ENCODE measurements around the gene PROM1. TPM values are rescaled to one million over a fixed set of nuclear protein-coding genes. Genes with fewer than 3 reads are reported as not detected.
A peak's percentile ranks its signal among the peaks of the same experiment; 100 is the strongest.

Gene PROM1
- total and polyA plus RNA-seq, 2 of the 4 experiments (the other 2 are of a cell fraction): not detected

DNA sequence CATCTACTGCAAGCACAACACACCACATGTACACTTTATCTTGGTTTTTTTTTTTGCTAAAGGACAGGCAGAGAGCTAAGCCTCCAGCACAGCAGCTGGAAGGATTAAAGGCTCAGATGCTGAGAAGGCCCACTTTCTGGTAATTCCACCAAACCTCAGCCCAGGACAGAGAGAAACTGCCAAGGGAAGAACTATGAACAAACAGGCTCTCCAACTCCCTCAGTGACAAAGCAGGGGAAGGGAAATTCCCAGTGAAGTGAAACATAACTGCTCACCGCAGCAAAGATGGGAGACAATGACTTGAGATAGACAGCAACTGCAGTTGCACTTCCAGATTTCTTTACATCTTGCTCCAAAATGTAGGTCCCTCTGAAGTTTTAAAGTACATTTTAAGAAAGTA, 4.8 kb downstream of the PROM1 start:
- BruUV-seq (replicated peaks): no TSS peak
- no peak overlapping the region for H2AK5ac ChIP-seq (ENCODE audit: low read depth, low read length)
- no peak overlapping the region for H3K4me3 ChIP-seq (ENCODE audit: insufficient read depth, low read depth, low read length)
- H3K14ac ChIP-seq (replicated peaks; ENCODE audit: low read depth, low read length): no peak overlapping the region
- ChIA-PET CTCF (interaction anchor here (1.1 kb wide), 1 partner anchor 19 kb away, joined by 3 read pairs; no protein-coding TSS in a partner anchor), POLR2A (ENCODE audit: unreplicated experiment) (no interaction called here)
- no peaks in the 10 kb centered on the region for H3K36me3 ChIP-seq (ENCODE audit: control insufficient read depth, insufficient read depth, low read length)
- no peak overlapping the region for H3K56ac ChIP-seq (ENCODE audit: extremely low read depth, insufficient read depth, low read length)
- no peak overlapping the region for H3K23ac ChIP-seq (ENCODE audit: low read depth, low read length)
- ATAC-seq (ENCODE audit: low read depth): no peak
- no peak overlapping the region for H3K27ac ChIP-seq (ENCODE audit: insufficient read depth, low read length)
- no peak overlapping the region for H3K9ac ChIP-seq (ENCODE audit: low read depth, low read length)
- H4K8ac ChIP-seq (ENCODE audit: low read depth in 2 of 2, low read length in 2 of 2): no peak overlapping the region
- whole genome bisulfite sequencing, 2 experiments (ENCODE audit: extremely low coverage in 2 of 2, insufficient read length in 1 of 2): no CpG with 5 or more reads among the region's 1 CpG
- peaks cover 59% of the 10 kb centered on the region for H3K27me3 ChIP-seq (ENCODE audit: control insufficient read depth, insufficient read depth, low read length)
- H3K9me3 ChIP-seq (ENCODE audit: control insufficient read depth, insufficient read depth, low read length): peaks cover 2% of the 10 kb centered on the region
- no peak overlapping the region for H4K91ac ChIP-seq (ENCODE audit: insufficient read depth, low read depth, low read length)
- no peaks in the 10 kb centered on the region for H3K9me1 ChIP-seq (ENCODE audit: insufficient read depth, low read length)
- no peaks in the 10 kb centered on the region for H3K79me1 ChIP-seq (ENCODE audit: low read depth in 1 of 2, low read length in 2 of 2)
- no peak overlapping the region for H3K4me2 ChIP-seq (ENCODE audit: low read depth, low read length)
- H2AK9ac ChIP-seq (replicated peaks; ENCODE audit: low read depth, low read length, poor library complexity): no peak overlapping the region
- no peak overlapping the region for H2BK20ac ChIP-seq (ENCODE audit: low read depth, low read length)
- dilution Hi-C loops (cut with HindIII; ENCODE audit: low sequenced_read_pairs, unreplicated experiment): no loop called here
- H3K4me1 ChIP-seq (ENCODE audit: control insufficient read depth, insufficient read depth, low read length): peaks cover 3% of the 10 kb centered on the region; the same call in 1 of the 2 replicates
- H4K5ac ChIP-seq (ENCODE audit: low read depth, low read length): no peak overlapping the region
- intact Hi-C loops (cut with micrococcal nuclease): no loop called here
- TF ChIP-seq RAD21 (IDR thresholded peaks at IDR 0.05; ENCODE audit: low read length) (no peak), FOS (IDR thresholded peaks at IDR 0.05; ENCODE audit: low read depth, low read length) (no peak), MXI1 (IDR thresholded peaks at IDR 0.05; ENCODE audit: borderline replicate concordance, low read depth, low read length) (no peak), BHLHE40 (IDR thresholded peaks at IDR 0.05; ENCODE audit: low read depth, low read length) (no peak), CEBPB (IDR thresholded peaks at IDR 0.05; ENCODE audit: low read depth, low read length) (no peak), CHD1 (IDR thresholded peaks at IDR 0.05; ENCODE audit: low read depth, low read length) (no peak)
- no peaks in the 10 kb centered on the region for H4K20me1 ChIP-seq (ENCODE audit: insufficient read depth, low read length)
- no peak overlapping the region for H2BK5ac ChIP-seq (ENCODE audit: low read depth, low read length, poor library complexity, severe bottlenecking)
- no peak overlapping the region for H2AFZ ChIP-seq (replicated peaks; ENCODE audit: low read length, poor library complexity)
- no peak overlapping the region for H2BK15ac ChIP-seq (ENCODE audit: low read depth, low read length)
- DNase-seq: peak; percentile 7
- in situ Hi-C loops (cut with MboI; ENCODE audit: low sequenced_read_pairs): no loop called here
- no peak overlapping the region for H3K4ac ChIP-seq (ENCODE audit: low read depth, low read length)
- H2BK120ac ChIP-seq (ENCODE audit: low read depth, low read length): no peak overlapping the region
- no peak overlapping the region for H3K18ac ChIP-seq (ENCODE audit: low read depth, low read length)
